T follicular helper cell (primary cell): ENCODE results near the gene PLAAT3.
"Not testable (repeated sequence)": the region's sequence is repeated elsewhere in the genome, so short reads cannot be mapped to it uniquely, and the experiment has no call there.

Source experiments
- DNase-seq: peaks from one replicate; pipeline ENCODE4 v3.0.0-alpha.2; 2020; ENCODE audit warnings: low read depth

Gene PLAAT3

GRCh38 chr11:63537293-63538101 lies 76.7 kb downstream of the PLAAT3 start:
- no peak for DNase-seq

- peak; percentile 20 for DNase-seq
These were observed 77.5 kb downstream of the PLAAT3 start, which contains the start of gene PLAAT4 for GRCh38 chr11:63536669-63537292. Gene PLAAT4 (plus strand): TSS chr11:63536808. CDS start chr11:63536869, 61 bp downstream.

- no peak for DNase-seq
These were observed 78.5 kb downstream of the PLAAT3 start for GRCh38 chr11:63535734-63536133.

GRCh38 chr11:63534895-63535461 lies 79.3 kb downstream of the PLAAT3 start:
- DNase-seq, result no peak

GRCh38 chr11:63534076-63534475 lies 80.2 kb downstream of the PLAAT3 start:
- no peak for DNase-seq

GRCh38 chr11:63532799-63533475 lies 81.3 kb downstream of the PLAAT3 start:
- DNase-seq, result no peak

GRCh38 chr11:63532117-63532516 lies 82.1 kb downstream of the PLAAT3 start:
- DNase-seq, result no peak

GRCh38 chr11:63531074-63531792 lies 83.0 kb downstream of the PLAAT3 start:
- DNase-seq, result peak; percentile 54

- no peak for DNase-seq
These were observed 84.2 kb downstream of the PLAAT3 start for GRCh38 chr11:63530021-63530420.

- not testable (repeated sequence) for DNase-seq
These were observed 84.9 kb downstream of the PLAAT3 start for GRCh38 chr11:63529373-63529772.

- DNase-seq, result not testable (repeated sequence)
These were observed 85.4 kb downstream of the PLAAT3 start for GRCh38 chr11:63528729-63529278.

- DNase-seq, result not testable (repeated sequence)
These were observed 86.1 kb downstream of the PLAAT3 start for GRCh38 chr11:63528156-63528555.

- DNase-seq, result no peak
These were observed 86.6 kb downstream of the PLAAT3 start for GRCh38 chr11:63527667-63528066.
